Measurements from ENCODE around the gene COA7. TPM values are rescaled to one million over a fixed set of nuclear protein-coding genes. Genes with fewer than 3 reads are reported as not detected.

The COA7 gene
- total and polyA plus RNA-seq, 2 of the 8 experiments (the other 6 are each of a cell fraction or from before 2014, with no cell fraction given): 23.2 to 61.8 TPM

DNA sequence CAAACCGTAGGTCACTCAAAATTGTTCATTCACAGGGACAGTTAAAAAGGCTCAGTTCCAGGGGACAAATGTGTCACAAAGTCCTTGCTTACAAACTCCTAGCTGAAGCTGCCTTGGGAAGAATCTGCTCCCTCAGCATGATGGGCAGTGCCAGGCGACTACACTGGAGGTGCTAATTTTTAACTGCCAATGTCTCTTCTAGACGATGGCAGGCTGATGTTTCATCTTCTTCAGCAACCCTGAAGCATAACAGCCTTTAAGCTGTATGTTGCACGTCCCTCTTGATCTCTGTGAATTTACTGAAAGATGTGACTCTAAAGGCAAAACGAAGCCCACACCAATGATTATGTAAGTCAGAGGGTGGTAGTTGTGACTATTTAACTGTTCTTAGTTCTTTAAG lies 11.3 kb downstream of the COA7 start:
- H3K4me3 ChIP-seq (ENCODE audit: extremely low read depth in 1 of 4, insufficient read depth in 2 of 4, low read depth in 3 of 4, low read length in 4 of 4): no peak overlapping the region
- TF ChIP-seq HDAC6 (IDR thresholded peaks at IDR 0.05; ENCODE audit: low read depth, low read length): no peak
- TF ChIP-seq JUN (IDR thresholded peaks at IDR 0.05; ENCODE audit: low read depth, low read length): no peak
- no peak for TF ChIP-seq ZNF274 (IDR thresholded peaks at IDR 0.05; ENCODE audit: borderline replicate concordance, extremely low read depth, low read length)
- TF ChIP-seq KDM1A (IDR thresholded peaks at IDR 0.05; ENCODE audit: borderline replicate concordance, low read length): no peak
- H3K27ac ChIP-seq (ENCODE audit: low read depth, low read length): no peak overlapping the region
- no peak overlapping the region for H4K5ac ChIP-seq (ENCODE audit: insufficient read length, low read depth, low read length)
- no peak overlapping the region for H2AK5ac ChIP-seq (ENCODE audit: low read depth, low read length)
- no peak overlapping the region for H3K9ac ChIP-seq (replicated peaks in 1 of 4; ENCODE audit: extremely low read depth in 1 of 4, low read depth in 3 of 4, low read length in 3 of 4)
- ChIA-PET CTCF (ENCODE audit: partially characterized antibody) (interaction anchor here (0.6 to 2.4 kb wide), 31 partner anchors 9 to 721 kb away, joined by 3 to 14 read pairs (median 4); no protein-coding TSS in a partner anchor), POLR2A (ENCODE audit: partially characterized antibody) (interaction anchor here (0.6 to 3.3 kb wide), 8 partner anchors 8 to 283 kb away, joined by 3 to 14 read pairs (median 3); partner anchors contain the start of genes ORC1 and PRPF38A)
- H3K79me1 ChIP-seq (ENCODE audit: low read depth, low read length): no peaks in the 10 kb centered on the region
- H3K9me3 ChIP-seq (ENCODE audit: insufficient read depth in 2 of 2, low read depth in 1 of 2, low read length in 1 of 2): no peaks in the 10 kb centered on the region
- no peak overlapping the region for H3K56ac ChIP-seq (replicated peaks; ENCODE audit: insufficient read length, low read depth, low read length)
- no peak for FAIRE-seq
- H3K23ac ChIP-seq (ENCODE audit: insufficient read length): no peak overlapping the region
- H3K79me2 ChIP-seq (ENCODE audit: control insufficient read depth in 1 of 2, insufficient read depth in 2 of 2, low read length in 2 of 2): peaks cover 0 to 6% of the 10 kb centered on the region in 2 experiments; a peak in 2 of 4 replicates
- no peak overlapping the region for H3K4ac ChIP-seq (replicated peaks; ENCODE audit: insufficient read length, low read depth, low read length)
- H2BK120ac ChIP-seq (replicated peaks; ENCODE audit: low read depth, low read length): no peak overlapping the region
- no peak overlapping the region for H2BK15ac ChIP-seq (ENCODE audit: low read length)
- H3K14ac ChIP-seq (ENCODE audit: insufficient read length): no peak overlapping the region
- H3K4me2 ChIP-seq (ENCODE audit: insufficient read depth in 1 of 2, low read depth in 2 of 2, low read length in 2 of 2): no peak overlapping the region
- no peaks in the 10 kb centered on the region for H3K27me3 ChIP-seq (replicated peaks in 1 of 4; ENCODE audit: control insufficient read depth in 3 of 4, extremely low read depth in 1 of 4, insufficient read depth in 3 of 4, low read length in 3 of 4)
- no peak overlapping the region for H4K8ac ChIP-seq (ENCODE audit: extremely low read depth, insufficient read depth, low read length)
- peaks cover 7 to 48% (median 19%) of the 10 kb centered on the region in 4 experiments; a peak in 6 of 8 replicates for H3K36me3 ChIP-seq (ENCODE audit: control insufficient read depth in 2 of 4, insufficient read depth in 4 of 4, low read length in 3 of 4)
- no peak overlapping the region for H3K18ac ChIP-seq (ENCODE audit: extremely low read depth, low read length)
- no peak overlapping the region for H2AFZ ChIP-seq (ENCODE audit: low read length)
- H3K23me2 ChIP-seq (ENCODE audit: low read depth, low read length): no peaks in the 10 kb centered on the region; the same call in 1 of the 2 replicates
- H2BK20ac ChIP-seq (ENCODE audit: low read length): no peak overlapping the region
- H2BK12ac ChIP-seq (ENCODE audit: low read depth, low read length): no peak overlapping the region
- no peaks in the 10 kb centered on the region for H3K4me1 ChIP-seq (replicated peaks in 1 of 4; ENCODE audit: control insufficient read depth in 3 of 4, insufficient read depth in 4 of 4, low read length in 3 of 4)
- H2BK5ac ChIP-seq (ENCODE audit: low read depth, low read length): no peak overlapping the region
- no peak overlapping the region for H4K91ac ChIP-seq (replicated peaks; ENCODE audit: insufficient read length, low read length)
- DNase-seq (ENCODE audit: low read depth in 1 of 2, low spot score in 2 of 2): no peak
- 94% methylated on average over 5 of the region's 5 CpGs; no CpG with 5 or more reads in 1 of the 2 experiments for WGBS, 2 experiments (ENCODE audit: extremely low coverage in 1 of 2, insufficient coverage in 1 of 2, insufficient read length in 1 of 2, insufficient replicate concordance in 2 of 2, low coverage in 1 of 2, low lambda C conversion rate in 2 of 2, missing lambda C conversion rate in 1 of 2)
- H4K20me1 ChIP-seq (replicated peaks in 1 of 2; ENCODE audit: control insufficient read depth in 1 of 2, insufficient read depth in 2 of 2, low read length in 2 of 2): peaks cover 4 to 11% of the 10 kb centered on the region in 2 experiments
